ENCODE measurements around the gene BSCL2. TPM values are rescaled to one million over a fixed set of nuclear protein-coding genes. Genes with fewer than 3 reads are reported as not detected.
"Not testable (repeated sequence)": the region's sequence is repeated elsewhere in the genome, so short reads cannot be mapped to it uniquely, and the experiment has no call there.

Gene BSCL2
- polyA plus RNA-seq, 2 donors, result 33.9 to 58.9 TPM

GRCh38 chr11:62732830-62733229 is 25.6 kb upstream of the BSCL2 start:
- 72 to 76% methylated on average over 2 of the region's 2 CpGs for WGBS, 2 donors

DNA sequence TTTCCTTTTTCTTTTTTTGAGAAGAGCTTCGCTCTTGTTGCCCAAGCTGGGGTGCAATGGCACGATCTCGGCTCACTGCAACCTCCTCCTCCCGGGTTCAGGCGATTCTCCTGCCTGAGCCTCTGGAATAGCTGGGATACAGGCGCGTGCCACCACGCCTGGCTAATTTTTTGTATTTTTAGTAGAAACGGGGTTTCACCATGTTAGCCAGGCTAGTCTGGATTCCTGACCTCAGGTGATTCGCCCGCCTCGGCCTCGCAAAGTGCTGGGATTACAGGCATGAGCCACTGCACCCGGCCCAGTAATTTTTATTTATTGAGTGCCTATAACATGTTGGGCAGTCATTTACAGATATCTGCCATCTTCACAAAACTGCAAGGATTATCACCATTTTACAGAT is 22.9 kb upstream of the BSCL2 start:
- not testable (repeated sequence) for H3K36me3 ChIP-seq (ENCODE audit: control insufficient read depth in 2 of 2, insufficient read depth in 2 of 2, low read length in 1 of 2); H3K9me3 ChIP-seq (ENCODE audit: control insufficient read depth in 2 of 2, insufficient read depth in 1 of 2, low read depth in 1 of 2, low read length in 1 of 2); H3K4me1 ChIP-seq (ENCODE audit: control insufficient read depth in 2 of 2, insufficient read depth in 2 of 2, low read length in 1 of 2); H3K27me3 ChIP-seq (ENCODE audit: control insufficient read depth in 1 of 2, insufficient read depth in 2 of 2, low read length in 2 of 2)
- WGBS, 2 donors, result 50 to 74% methylated on average over 14 of the region's 14 CpGs
- H3K4me3 ChIP-seq (ENCODE audit: low read depth in 1 of 2, low read length in 2 of 2), result peak overlapping the region in 1 of 2 donors; percentile 88
- peak overlapping the region; percentile 7 to 52 for H3K27ac ChIP-seq (ENCODE audit: low read depth in 2 of 2, low read length in 1 of 2)

More at GRCh38 chr11:62732830-62733229, 25.6 kb upstream of the BSCL2 start:
- Histone ChIP-seq H3K9me3 (ENCODE audit: control insufficient read depth in 2 of 2, insufficient read depth in 1 of 2, low read depth in 1 of 2, low read length in 1 of 2) (no peaks in the 10 kb centered on the region), H3K27ac (ENCODE audit: low read depth in 2 of 2, low read length in 1 of 2) (no peak overlapping the region), H3K36me3 (ENCODE audit: control insufficient read depth in 2 of 2, insufficient read depth in 2 of 2, low read length in 1 of 2) (peaks cover 3 to 5% of the 10 kb centered on the region in 2 donors), H3K27me3 (ENCODE audit: control insufficient read depth in 1 of 2, insufficient read depth in 2 of 2, low read length in 2 of 2) (no peaks in the 10 kb centered on the region), H3K4me1 (ENCODE audit: control insufficient read depth in 2 of 2, insufficient read depth in 2 of 2, low read length in 1 of 2) (no peaks in the 10 kb centered on the region), H3K4me3 (ENCODE audit: low read depth in 1 of 2, low read length in 2 of 2) (no peak overlapping the region)

- Histone ChIP-seq H3K36me3 (ENCODE audit: control insufficient read depth in 2 of 2, insufficient read depth in 2 of 2, low read length in 1 of 2) (peaks cover 0 to 2% of the 10 kb centered on the region in 2 donors), H3K4me3 (ENCODE audit: low read depth in 1 of 2, low read length in 2 of 2) (peak within 1 kb of the TSS; percentile 88 to 96), H3K4me1 (ENCODE audit: control insufficient read depth in 2 of 2, insufficient read depth in 2 of 2, low read length in 1 of 2) (no peaks in the 10 kb centered on the region), H3K27ac (ENCODE audit: low read depth in 2 of 2, low read length in 1 of 2) (peak within 1 kb of the TSS; percentile 97 to 100), H3K9me3 (ENCODE audit: control insufficient read depth in 2 of 2, insufficient read depth in 1 of 2, low read depth in 1 of 2, low read length in 1 of 2) (no peaks in the 10 kb centered on the region), H3K27me3 (ENCODE audit: control insufficient read depth in 1 of 2, insufficient read depth in 2 of 2, low read length in 2 of 2) (no peaks in the 10 kb centered on the region)
- 0 to 1% methylated on average over 29 of the region's 29 CpGs for WGBS, 2 donors
Observed at GRCh38 chr11:62728171-62728988, 21.2 kb upstream of the BSCL2 start, which contains the start of gene TTC9C. Gene TTC9C, plus strand, starts transcription at chr11:62728486. Its CDS starts 363 bp downstream, at chr11:62728849.

DNA sequence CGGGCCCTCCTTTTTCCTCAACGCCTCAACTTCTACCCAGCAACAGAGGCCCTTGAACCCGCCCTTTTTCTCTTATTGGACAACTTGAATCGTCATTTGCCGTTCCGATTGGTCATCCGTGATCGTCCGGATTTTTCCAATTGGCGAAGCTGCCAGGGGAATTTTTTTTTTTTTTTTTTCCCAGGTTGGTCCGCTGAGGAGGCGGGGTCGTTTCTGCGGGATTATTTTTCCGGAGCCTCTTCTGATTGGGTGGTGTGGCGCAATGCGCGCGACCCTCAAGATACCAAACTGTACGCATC is 20.6 kb upstream of the BSCL2 start:
- H3K27ac ChIP-seq (ENCODE audit: low read depth in 2 of 2, low read length in 1 of 2), result peak overlapping the region; percentile 97 to 100
- peaks cover 1 to 5% of the 10 kb centered on the region in 2 donors for H3K36me3 ChIP-seq (ENCODE audit: control insufficient read depth in 2 of 2, insufficient read depth in 2 of 2, low read length in 1 of 2)
- WGBS, 2 donors, result 0 to 1% methylated on average over 20 of the region's 20 CpGs
- no peaks in the 10 kb centered on the region for H3K4me1 ChIP-seq (ENCODE audit: control insufficient read depth in 2 of 2, insufficient read depth in 2 of 2, low read length in 1 of 2)
- H3K27me3 ChIP-seq (ENCODE audit: control insufficient read depth in 1 of 2, insufficient read depth in 2 of 2, low read length in 2 of 2), result no peaks in the 10 kb centered on the region
- H3K4me3 ChIP-seq (ENCODE audit: low read depth in 1 of 2, low read length in 2 of 2), result peak overlapping the region; percentile 88 to 96
- no peaks in the 10 kb centered on the region for H3K9me3 ChIP-seq (ENCODE audit: control insufficient read depth in 2 of 2, insufficient read depth in 1 of 2, low read depth in 1 of 2, low read length in 1 of 2)

DNA sequence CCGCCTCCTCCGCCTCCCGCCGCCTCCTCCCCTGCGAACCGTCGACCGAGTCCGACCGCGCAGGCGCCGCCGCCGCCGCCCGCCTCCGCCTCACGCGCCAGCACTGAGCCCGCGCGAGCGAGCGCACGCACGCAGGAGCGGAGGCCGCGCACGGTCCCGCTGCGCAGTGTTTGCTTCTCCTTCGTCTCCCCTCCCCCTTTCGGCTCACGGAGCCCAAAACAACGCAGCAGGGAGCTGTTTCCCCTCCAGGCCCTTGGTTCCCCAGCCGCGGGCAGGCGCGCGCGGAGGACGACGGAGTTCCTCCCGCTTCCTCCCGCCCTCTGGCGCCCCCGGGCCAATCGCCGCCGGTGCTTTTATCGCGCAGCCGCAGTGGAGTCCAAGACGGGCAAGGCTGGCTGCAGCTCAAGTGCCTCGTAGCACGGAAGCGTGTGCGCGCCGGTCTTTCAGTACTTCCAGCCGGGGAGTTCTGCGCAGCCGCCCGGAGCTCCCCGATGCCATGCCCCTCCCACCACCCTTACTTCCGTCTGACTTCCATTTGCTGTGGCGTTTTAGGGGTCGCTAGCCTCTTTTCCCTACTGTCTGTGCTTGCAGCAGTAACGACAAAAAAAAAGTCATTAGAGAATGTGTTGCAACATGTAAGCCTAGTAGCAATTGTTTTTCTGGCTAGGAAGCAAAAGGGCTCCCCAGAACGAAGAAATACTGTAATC is 20.1 kb upstream of the BSCL2 start, which contains the start of gene HNRNPUL2:
HNRNPUL2 (minus strand) TSS at position 293 of the 707 bp plus-strand sequence. CDS start 301 bp downstream, outside the sequence.
- peaks cover 6 to 10% of the 10 kb centered on the region in 2 donors for H3K36me3 ChIP-seq (ENCODE audit: control insufficient read depth in 2 of 2, insufficient read depth in 2 of 2, low read length in 1 of 2)
- no peaks in the 10 kb centered on the region for H3K9me3 ChIP-seq (ENCODE audit: control insufficient read depth in 2 of 2, insufficient read depth in 1 of 2, low read depth in 1 of 2, low read length in 1 of 2)
- H3K4me1 ChIP-seq (ENCODE audit: control insufficient read depth in 2 of 2, insufficient read depth in 2 of 2, low read length in 1 of 2), result no peaks in the 10 kb centered on the region
- WGBS, 2 donors, result 0% methylated on average over 72 of the region's 72 CpGs
- H3K4me3 ChIP-seq (ENCODE audit: low read depth in 1 of 2, low read length in 2 of 2), result peak within 1 kb of the TSS; percentile 88 to 96
- no peaks in the 10 kb centered on the region for H3K27me3 ChIP-seq (ENCODE audit: control insufficient read depth in 1 of 2, insufficient read depth in 2 of 2, low read length in 2 of 2)
- H3K27ac ChIP-seq (ENCODE audit: low read depth in 2 of 2, low read length in 1 of 2), result peak within 1 kb of the TSS; percentile 97 to 100

DNA sequence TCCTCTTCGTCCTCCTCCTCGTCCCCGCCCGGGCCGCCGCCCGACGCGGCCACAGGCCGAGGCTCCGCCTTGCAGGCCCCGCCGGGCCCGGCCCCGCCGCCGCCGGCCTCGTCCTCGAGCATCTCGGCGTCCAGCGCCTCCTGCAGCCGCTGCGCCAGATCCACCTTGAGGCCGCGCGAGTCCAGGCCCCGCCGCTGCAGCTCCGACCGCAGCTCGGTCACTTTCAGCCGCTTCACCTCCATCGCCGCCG is 19.6 kb upstream of the BSCL2 start:
- H3K4me3 ChIP-seq (ENCODE audit: low read depth in 1 of 2, low read length in 2 of 2), result peak overlapping the region; percentile 88 to 96
- peaks cover 11 to 14% of the 10 kb centered on the region in 2 donors for H3K36me3 ChIP-seq (ENCODE audit: control insufficient read depth in 2 of 2, insufficient read depth in 2 of 2, low read length in 1 of 2)
- no peaks in the 10 kb centered on the region for H3K9me3 ChIP-seq (ENCODE audit: control insufficient read depth in 2 of 2, insufficient read depth in 1 of 2, low read depth in 1 of 2, low read length in 1 of 2)
- H3K4me1 ChIP-seq (ENCODE audit: control insufficient read depth in 2 of 2, insufficient read depth in 2 of 2, low read length in 1 of 2), result no peaks in the 10 kb centered on the region
- 0% methylated on average over 31 to 37 of the region's 37 CpGs for WGBS, 2 donors
- no peaks in the 10 kb centered on the region for H3K27me3 ChIP-seq (ENCODE audit: control insufficient read depth in 1 of 2, insufficient read depth in 2 of 2, low read length in 2 of 2)
- peak overlapping the region; percentile 97 to 99 for H3K27ac ChIP-seq (ENCODE audit: low read depth in 2 of 2, low read length in 1 of 2)

DNA sequence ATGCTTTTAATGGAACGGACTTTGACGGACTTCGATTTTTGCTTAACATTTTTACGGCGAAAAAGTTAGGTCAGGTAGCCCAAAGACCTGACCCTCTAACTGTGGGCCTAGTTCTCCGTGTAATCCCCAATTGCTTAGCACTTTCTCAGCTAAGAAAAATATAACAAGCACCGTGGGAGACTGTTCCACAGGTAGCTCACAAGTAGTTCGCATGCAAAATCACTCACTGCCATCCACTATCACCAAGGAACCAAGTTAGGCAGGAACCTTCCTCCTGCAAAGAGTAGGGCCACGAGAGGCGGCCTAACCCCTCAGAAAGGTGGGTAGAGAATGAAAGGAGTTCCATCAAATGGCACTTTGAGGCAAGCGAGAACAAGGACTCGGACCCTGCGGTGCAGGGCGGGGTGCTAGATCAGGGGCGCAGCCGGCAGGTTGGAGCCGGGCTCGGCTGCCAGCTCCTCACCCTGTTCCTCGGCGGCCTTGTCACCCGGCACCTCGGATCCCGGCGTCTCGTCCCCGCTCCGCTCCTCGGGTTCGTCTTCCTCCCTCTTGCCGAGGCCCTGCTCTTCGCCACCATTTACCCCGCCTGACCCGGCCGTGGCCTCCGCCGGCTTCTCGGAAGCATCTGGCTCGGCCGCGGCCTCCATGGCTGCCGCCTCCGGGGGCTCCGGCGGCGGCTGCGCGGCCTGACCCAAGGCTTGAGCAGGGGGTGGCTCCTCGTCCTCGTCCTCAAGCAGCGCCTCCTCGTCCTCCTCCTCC is 19.1 kb upstream of the BSCL2 start:
- 0% methylated on average over 37 to 51 of the region's 51 CpGs for WGBS, 2 donors
- H3K27ac ChIP-seq (ENCODE audit: low read depth in 2 of 2, low read length in 1 of 2), result peak overlapping the region; percentile 97 to 99
- peaks cover 14 to 16% of the 10 kb centered on the region in 2 donors for H3K36me3 ChIP-seq (ENCODE audit: control insufficient read depth in 2 of 2, insufficient read depth in 2 of 2, low read length in 1 of 2)
- H3K4me3 ChIP-seq (ENCODE audit: low read depth in 1 of 2, low read length in 2 of 2), result peak overlapping the region; percentile 88 to 96
- H3K4me1 ChIP-seq (ENCODE audit: control insufficient read depth in 2 of 2, insufficient read depth in 2 of 2, low read length in 1 of 2), result no peaks in the 10 kb centered on the region
- H3K27me3 ChIP-seq (ENCODE audit: control insufficient read depth in 1 of 2, insufficient read depth in 2 of 2, low read length in 2 of 2), result no peaks in the 10 kb centered on the region
- H3K9me3 ChIP-seq (ENCODE audit: control insufficient read depth in 2 of 2, insufficient read depth in 1 of 2, low read depth in 1 of 2, low read length in 1 of 2), result no peaks in the 10 kb centered on the region

GRCh38 chr11:62725646-62726045 is 18.4 kb upstream of the BSCL2 start:
- H3K36me3 ChIP-seq (ENCODE audit: control insufficient read depth in 2 of 2, insufficient read depth in 2 of 2, low read length in 1 of 2), result peaks cover 14 to 16% of the 10 kb centered on the region in 2 donors
- WGBS, 2 donors, result 1% methylated on average over 7 of the region's 7 CpGs
- H3K4me1 ChIP-seq (ENCODE audit: control insufficient read depth in 2 of 2, insufficient read depth in 2 of 2, low read length in 1 of 2), result no peaks in the 10 kb centered on the region
- peak overlapping the region; percentile 88 to 96 for H3K4me3 ChIP-seq (ENCODE audit: low read depth in 1 of 2, low read length in 2 of 2)
- H3K9me3 ChIP-seq (ENCODE audit: control insufficient read depth in 2 of 2, insufficient read depth in 1 of 2, low read depth in 1 of 2, low read length in 1 of 2), result no peaks in the 10 kb centered on the region
- peak overlapping the region in 1 of 2 donors; percentile 51 for H3K27ac ChIP-seq (ENCODE audit: low read depth in 2 of 2, low read length in 1 of 2)
- no peaks in the 10 kb centered on the region for H3K27me3 ChIP-seq (ENCODE audit: control insufficient read depth in 1 of 2, insufficient read depth in 2 of 2, low read length in 2 of 2)

DNA sequence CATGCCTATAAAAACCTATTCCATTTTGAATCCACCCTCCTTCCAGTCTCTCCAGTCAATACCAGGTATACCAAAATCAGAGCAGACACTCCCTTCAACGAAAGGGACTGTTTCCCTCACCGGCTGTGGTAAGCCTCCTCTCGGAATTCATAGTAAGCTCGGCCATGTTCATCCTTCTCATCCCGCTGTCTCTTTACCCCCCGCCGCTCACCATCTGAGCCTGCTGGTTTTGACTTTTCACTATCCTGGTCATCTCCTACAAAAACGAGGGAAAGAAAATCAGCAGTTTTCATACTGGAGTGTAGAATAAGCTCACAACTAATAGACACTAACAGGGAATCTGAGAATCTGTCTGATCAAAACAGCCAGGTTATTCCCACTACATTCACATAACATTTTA is 16.9 kb upstream of the BSCL2 start:
- Histone ChIP-seq H3K27ac (ENCODE audit: low read depth in 2 of 2, low read length in 1 of 2) (no peak overlapping the region), H3K36me3 (ENCODE audit: control insufficient read depth in 2 of 2, insufficient read depth in 2 of 2, low read length in 1 of 2) (peaks cover 17 to 28% of the 10 kb centered on the region in 2 donors), H3K27me3 (ENCODE audit: control insufficient read depth in 1 of 2, insufficient read depth in 2 of 2, low read length in 2 of 2) (no peaks in the 10 kb centered on the region), H3K9me3 (ENCODE audit: control insufficient read depth in 2 of 2, insufficient read depth in 1 of 2, low read depth in 1 of 2, low read length in 1 of 2) (no peaks in the 10 kb centered on the region), H3K4me1 (ENCODE audit: control insufficient read depth in 2 of 2, insufficient read depth in 2 of 2, low read length in 1 of 2) (no peaks in the 10 kb centered on the region), H3K4me3 (ENCODE audit: low read depth in 1 of 2, low read length in 2 of 2) (peak overlapping the region in 1 of 2 donors; percentile 88)
- 27 to 28% methylated on average over 8 of the region's 8 CpGs for WGBS, 2 donors

All from esophagus (tissue), 2 donors.